HepG2 (cell line): ENCODE data around the gene NME2. TPM values are rescaled to one million over a fixed set of nuclear protein-coding genes. Genes with fewer than 3 reads are reported as not detected.

Source experiments
- ATAC-seq: fragments of 200-7000 bp; cut with Tn5 transposase; 3 replicates; pipeline ENCODE4 v1.9.1; 2020; ENCODE audit warnings: mild to moderate bottlenecking, moderate library complexity
- BruUV-seq: library from RNA; stranded (reverse); fragments of 400-500 nt; replicated peaks from 2 replicates; lab custom pipeline; 2021; lab: Mats Ljungman, UMichigan
- CTCF ChIA-PET: fragments of 300-600 bp; formaldehyde crosslinking; extraction: SDS; loops from one replicate; lab custom pipeline; 2021; ENCODE audit warnings: low total read pairs, inconsistent platforms, low intra/inter-chr PET ratio; lab: Yijun Ruan, JAX
- POLR2A ChIA-PET: fragments of 350-600 bp; sonication (Branson Sonifier 250); formaldehyde crosslinking; loops from one replicate; lab custom pipeline; 2020; ENCODE audit warnings: antibody characterized with exemption, inconsistent platforms; lab: Yijun Ruan, JAX
- DNase-seq: peaks from one replicate; pipeline ENCODE4 v3.0.0-alpha.2; 2015; ENCODE audit warnings: low spot score
- FAIRE-seq: peaks from 3 replicates; lab custom pipeline; 2011; peaks lifted over from hg19 to GRCh38; lab: Jason Lieb, UNC
- H2AFZ ChIP-seq: one replicate; pipeline ENCODE4 v1.6.1; 2011; ENCODE audit warnings: low read length, inconsistent platforms
- H3K27ac ChIP-seq: fragments of 300-600 bp; 3 replicates; pipeline ENCODE4 v1.8.0; 2011; ENCODE audit warnings: mixed run types, mild to moderate bottlenecking, mixed read lengths, low read length, inconsistent platforms; ENCODE audit not compliant: insufficient read depth; ENCODE audit errors: extremely low read length
- H3K27me3 ChIP-seq, 2 experiments: fragments of 200-600 bp in 1 of 2; 2 replicates in 1 of 2; 3 replicates in 1 of 2; pipeline versions ENCODE4 v1.6.0 to v1.8.0; 2011; ENCODE audit warnings: low read length in 2 of 2, mild to moderate bottlenecking in 2 of 2, moderate library complexity in 2 of 2, inconsistent platforms in 1 of 2; ENCODE audit not compliant: insufficient read depth in 2 of 2, control insufficient read depth in 1 of 2
- H3K36me3 ChIP-seq, 2 experiments: fragments of 200-600 bp in 1 of 2; replicated peaks in 1 of 2; 2 replicates in 1 of 2; 3 replicates in 1 of 2; pipeline versions ENCODE4 v1.5.1 to v1.8.0; 2011; ENCODE audit warnings: low read length in 2 of 2, inconsistent platforms in 1 of 2; ENCODE audit not compliant: insufficient read depth in 2 of 2, control insufficient read depth in 1 of 2
- H3K4me1 ChIP-seq: 2 replicates; pipeline ENCODE4 v1.5.1; 2012; ENCODE audit warnings: low read length, inconsistent platforms; ENCODE audit not compliant: insufficient read depth
- H3K4me2 ChIP-seq: 2 replicates; pipeline ENCODE4 v1.6.0; 2011; ENCODE audit warnings: low read depth, low read length, inconsistent platforms
- H3K4me3 ChIP-seq, 3 experiments: fragments of 200-600 bp in 1 of 3; sonication (generic), shearing (Covaris generic) in 1 of 3; replicated peaks in 1 of 3; 2 replicates each; pipeline ENCODE4 v1.5.1; 2011 to 2016; ENCODE audit warnings: low read length in 3 of 3, inconsistent platforms in 2 of 3, low read depth in 2 of 3, mild to moderate bottlenecking in 2 of 3, control low read depth in 1 of 3, mixed read lengths in 1 of 3; ENCODE audit not compliant: insufficient read depth in 1 of 3
- H3K79me2 ChIP-seq: one replicate; pipeline ENCODE4 v1.6.1; 2011; ENCODE audit warnings: low read length, inconsistent platforms; ENCODE audit not compliant: insufficient read depth
- H3K9ac ChIP-seq: 2 replicates; pipeline ENCODE4 v1.6.0; 2011; ENCODE audit warnings: mild to moderate bottlenecking, low read depth, low read length, inconsistent platforms; ENCODE audit not compliant: insufficient read depth
- H3K9me3 ChIP-seq: 2 replicates; pipeline ENCODE4 v1.5.1; 2012; ENCODE audit warnings: mild to moderate bottlenecking, low read length
- H4K20me1 ChIP-seq: 2 replicates; pipeline ENCODE4 v1.6.0; 2011; ENCODE audit warnings: inconsistent platforms, mild to moderate bottlenecking, low read length, moderate library complexity; ENCODE audit not compliant: insufficient read depth
- ATF2 ChIP-seq: sonication (generic); formaldehyde crosslinking; IDR thresholded peaks from 2 replicates; pipeline ENCODE4 v1.4.0; 2020; ENCODE audit warnings: missing genetic modification reagents
- ATF5 ChIP-seq: sonication (generic); formaldehyde crosslinking; IDR thresholded peaks from 2 replicates; pipeline ENCODE4 v1.4.0; 2020; ENCODE audit warnings: mild to moderate bottlenecking, low read depth, missing genetic modification reagents
- E2F1 ChIP-seq: sonication (generic); formaldehyde crosslinking; IDR thresholded peaks from 2 replicates; pipeline ENCODE4 v1.5.0; 2020; ENCODE audit warnings: missing genetic modification reagents
- FOXA1 ChIP-seq, 2 experiments: fragments of 450-650 bp in 1 of 2; sonication (generic) in 1 of 2; formaldehyde crosslinking in 1 of 2; IDR thresholded peaks; 2 replicates each; pipeline versions ENCODE4 v1.4.0 to v1.6.1; 2016 to 2020; ENCODE audit warnings: missing genetic modification reagents in 1 of 2
- FOXP4 ChIP-seq: sonication (generic); formaldehyde crosslinking; IDR thresholded peaks from 2 replicates; pipeline ENCODE4 v1.4.0; 2020; ENCODE audit warnings: missing genetic modification reagents
- MATR3 ChIP-seq: sonication (generic); formaldehyde crosslinking; IDR thresholded peaks from 2 replicates; pipeline ENCODE4 v1.4.0; 2020; ENCODE audit warnings: missing genetic modification reagents
- NFE2L1 ChIP-seq: sonication (generic); formaldehyde crosslinking; IDR thresholded peaks from 2 replicates; pipeline ENCODE4 v1.4.0; 2020; ENCODE audit warnings: missing genetic modification reagents, mild to moderate bottlenecking, borderline replicate concordance
- ZFP91 ChIP-seq: sonication (generic); formaldehyde crosslinking; IDR thresholded peaks from 2 replicates; pipeline ENCODE4 v1.9.0; 2022; ENCODE audit warnings: missing genetic modification reagents, mild to moderate bottlenecking, borderline replicate concordance
- ZGPAT ChIP-seq: IDR thresholded peaks from 2 replicates; pipeline ENCODE4 v1.6.1; 2016; ENCODE audit warnings: mild to moderate bottlenecking
- ZNF34 ChIP-seq: sonication (generic); formaldehyde crosslinking; IDR thresholded peaks from 2 replicates; pipeline ENCODE4 v1.4.0; 2020; ENCODE audit warnings: mild to moderate bottlenecking, missing genetic modification reagents, borderline replicate concordance
- ZNF563 ChIP-seq: sonication (generic); formaldehyde crosslinking; IDR thresholded peaks from 2 replicates; pipeline ENCODE4 v1.8.0; 2022; ENCODE audit warnings: mild to moderate bottlenecking, moderate library complexity, missing genetic modification reagents
- ZNF674 ChIP-seq: sonication (generic); formaldehyde crosslinking; IDR thresholded peaks from 2 replicates; pipeline ENCODE4 v1.5.0; 2020; ENCODE audit warnings: low read depth, mild to moderate bottlenecking, missing genetic modification reagents
- WGBS: methylation state at CpG from one replicate; pipeline ENCODE4 v1.1.6; 2017; ENCODE audit warnings: low lambda C conversion rate; 5-methylcytosine and 5-hydroxymethylcytosine counted together
- in situ Hi-C: cut with HindIII; loops from 2 replicates; pipeline ENCODE4 v1.10.0; 2017; ENCODE audit warnings: low pct_unique_long_range_greater_than_20kb; ENCODE audit not compliant: extremely low pct_ligation_motif_present
- intact Hi-C: fragments of 100-400 bp; cut with micrococcal nuclease; formaldehyde crosslinking; loops from one replicate; pipeline ENCODE4 v1.10.0; 2022; ENCODE audit not compliant: unreplicated experiment
- polyA plus RNA-seq, 8 experiments: library from polyadenylated mRNA; depleted of rRNA in 3 of 8; stranded (reverse) in 7 of 8; unstranded in 1 of 8; fragments of >200 nt; fragmentation: Illumina TruSeq in 4 of 8; extraction: Trizol in 4 of 8; gene quantifications; 2 replicates each; pipeline versions ENCODE4 v1.2.1 to v1.2.3, GENCODE V29; 2011 to 2016; ENCODE audit warnings: low read depth in 4 of 8, missing spikeins in 1 of 8, mixed read lengths in 1 of 8; ENCODE audit not compliant: insufficient read depth in 1 of 8
- total RNA-seq, 5 experiments: library from RNA; depleted of rRNA; stranded (reverse); fragments of >200 nt; fragmentation: Illumina TruSeq; extraction: Trizol; gene quantifications; 2 replicates each; pipeline ENCODE4 v1.2.3, GENCODE V29; 2016; ENCODE audit warnings: low read depth in 1 of 5

Gene NME2
- total and polyA plus RNA-seq, 2 of the 13 experiments (the other 11 are each of a cell fraction or from before 2014, with no cell fraction given): 790 to 1,213 TPM

GRCh38 chr17:51165680-51166197 lies 472 bp upstream of the NME2 start:
- H3K36me3 ChIP-seq: peaks cover 20 to 58% of the 10 kb centered on the region in 2 experiments
- ATAC-seq: peak; percentile 55
- intact Hi-C loops: loop anchor here (2.0 to 5.0 kb wide), 2 partner anchors 95 to 163 kb away; partner anchors contain the start of genes MBTD1 and UTP18
- TSS peak; percentile 67 for BruUV-seq
- peak overlapping the region; percentile 80 for H3K27ac ChIP-seq
- H3K9ac ChIP-seq: peak overlapping the region; percentile 89
- peak overlapping the region; percentile 70 to 96 (median 88) for H3K4me3 ChIP-seq
- ChIA-PET CTCF (interaction anchor here (1.2 to 1.6 kb wide), 2 partner anchors 46 to 165 kb away, joined by 3 to 4 read pairs; no protein-coding TSS in a partner anchor), POLR2A (interaction anchor here (0.7 to 5.3 kb wide), 6 partner anchors 11 to 95 kb away, joined by 3 to 43 read pairs (median 4); partner anchors contain the start of gene NME1)
- H3K4me2 ChIP-seq: peak overlapping the region; percentile 88
- in situ Hi-C loops: no loop called here
- no peaks in the 10 kb centered on the region for H3K9me3 ChIP-seq
- FAIRE-seq: no peak
- no peaks in the 10 kb centered on the region for H4K20me1 ChIP-seq
- peaks cover 17% of the 10 kb centered on the region for H3K79me2 ChIP-seq
- H3K4me1 ChIP-seq: peaks cover 32% of the 10 kb centered on the region
- peak overlapping the region; percentile 85 for H2AFZ ChIP-seq
- no peaks in the 10 kb centered on the region for H3K27me3 ChIP-seq
- DNase-seq: no peak
- WGBS: 8% methylated on average over 21 of the region's 21 CpGs
- TF ChIP-seq ATF5 (CRISPR knock-in tag): no peak
- no peak for TF ChIP-seq NFE2L1
- TF ChIP-seq FOXP4 (CRISPR knock-in tag): no peak; the same call in 1 of the 2 replicates
- no peak for TF ChIP-seq FOXA1 (IDR thresholded peaks at IDR 0.05)
- TF ChIP-seq FOXA1 (CRISPR knock-in tag; IDR thresholded peaks at IDR 0.05): no peak
- no peak for TF ChIP-seq ATF2 (CRISPR knock-in tag)
- no peak for TF ChIP-seq MATR3 (CRISPR knock-in tag)
- TF ChIP-seq ZFP91 (CRISPR knock-in tag): peak; percentile 67; the same call in 1 of the 2 replicates
- TF ChIP-seq ZNF34 (CRISPR knock-in tag): no peak
- no peak; the same call in 1 of the 2 replicates for TF ChIP-seq ZGPAT (CRISPR knock-in tag)
- TF ChIP-seq ZNF674 (CRISPR knock-in tag): no peak
- no peak for TF ChIP-seq E2F1 (CRISPR knock-in tag)
- TF ChIP-seq ZNF563 (CRISPR knock-in tag): peak; percentile 82; the same call in 1 of the 2 replicates
